HG02938 (cell line): ENCODE data around the gene FAM78B.
A peak's percentile ranks its signal among the peaks of the same experiment; 100 is the strongest.

Experiments
- ATAC-seq: cut with Tn5 transposase; IDR thresholded peaks from one replicate; pipeline ENCODE4 v1.9.1; 2021; ENCODE audit warnings: mild to moderate bottlenecking, moderate library complexity; ENCODE audit not compliant: unreplicated experiment

Gene FAM78B

DNA sequence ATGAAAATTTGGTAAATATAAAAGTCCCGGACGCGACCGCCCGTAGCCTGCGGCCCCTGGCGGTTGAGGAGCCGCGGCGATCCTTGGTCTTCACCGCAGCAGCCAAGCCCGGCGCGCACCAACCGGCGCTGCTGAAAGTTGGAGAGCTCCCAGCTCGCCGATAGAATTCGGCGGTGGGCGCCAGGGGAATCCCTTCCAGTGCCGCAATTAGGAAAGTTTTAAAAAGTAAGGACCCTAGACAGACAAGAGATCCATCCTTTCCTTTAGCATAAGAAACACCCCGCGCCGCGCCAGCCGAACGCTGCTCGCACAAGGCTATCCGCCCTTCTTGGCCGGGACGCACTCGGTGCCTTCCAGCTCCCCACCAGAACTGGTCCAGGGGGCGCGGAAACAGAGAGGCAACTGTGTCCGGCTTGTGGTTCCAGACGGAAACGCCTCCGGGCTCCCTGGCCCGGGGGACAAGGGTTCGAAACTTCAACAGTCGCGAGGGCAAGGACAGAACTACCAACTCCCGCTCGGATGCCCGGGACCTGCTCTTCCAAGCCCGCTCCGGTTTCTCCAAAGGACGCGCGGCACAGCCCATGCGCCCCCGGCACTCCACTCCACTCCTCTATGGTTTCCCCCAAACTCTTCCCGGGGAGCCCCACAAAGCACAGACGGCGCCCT, 1.7 kb downstream of the FAM78B start:
- ATAC-seq = peak; percentile 23

DNA sequence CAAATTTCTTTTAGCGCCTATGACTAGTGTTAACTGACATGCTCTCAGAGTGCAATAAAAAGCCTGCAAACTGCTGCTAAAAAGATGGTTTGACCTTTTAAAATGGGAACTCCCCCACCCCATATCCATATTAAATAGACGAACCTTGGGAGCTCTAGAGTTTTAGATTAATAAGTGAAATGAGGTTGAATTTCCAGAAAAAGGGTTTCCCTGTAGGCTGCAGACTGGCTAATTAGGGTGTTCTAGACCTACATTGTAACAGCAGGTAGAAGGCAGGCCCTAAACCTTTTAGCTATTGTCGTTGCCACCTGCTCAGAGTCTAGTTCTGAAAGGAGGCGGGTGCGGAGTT, 2.2 kb downstream of the FAM78B start:
- no peak for ATAC-seq

DNA sequence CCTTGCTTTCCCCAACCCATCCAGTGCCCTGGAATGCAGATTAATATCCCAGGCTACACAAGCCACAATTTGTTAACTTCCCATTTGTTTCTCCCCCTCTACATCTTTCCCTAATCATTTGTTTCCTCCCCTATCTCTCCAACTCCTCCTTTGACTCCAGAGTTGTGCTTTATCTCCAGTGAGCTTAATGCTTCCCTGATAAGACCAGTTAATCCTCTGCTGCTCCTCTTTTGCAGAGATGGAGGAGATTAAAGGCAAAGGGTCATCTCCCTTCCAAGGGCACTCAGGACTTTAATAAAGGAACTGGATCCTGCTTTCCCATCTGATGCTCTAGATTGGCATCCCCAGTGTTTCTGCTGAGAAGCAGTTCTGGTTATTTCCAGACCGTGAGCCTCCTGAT, 7.1 kb downstream of the FAM78B start:
- ATAC-seq = no peak

DNA sequence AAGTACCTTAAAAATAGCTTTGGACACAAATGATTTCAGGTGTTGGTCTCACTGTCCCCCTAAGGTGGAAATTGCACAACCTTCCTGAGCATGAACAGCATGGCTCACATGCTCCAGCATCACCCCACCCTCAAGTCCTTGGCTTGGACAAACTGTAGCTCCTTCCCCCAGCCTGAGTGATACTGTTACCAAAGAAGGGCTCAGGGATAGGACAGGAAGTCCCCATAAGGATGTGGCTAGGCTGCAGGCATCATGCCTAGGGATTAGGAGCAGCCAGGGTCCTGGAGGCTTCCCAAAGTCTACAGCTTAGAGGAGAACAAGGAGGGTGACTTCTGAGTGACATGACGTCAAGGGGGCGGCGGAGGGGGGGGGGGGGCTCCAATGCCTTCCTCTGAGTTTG, 10.1 kb downstream of the FAM78B start:
- ATAC-seq = no peak

DNA sequence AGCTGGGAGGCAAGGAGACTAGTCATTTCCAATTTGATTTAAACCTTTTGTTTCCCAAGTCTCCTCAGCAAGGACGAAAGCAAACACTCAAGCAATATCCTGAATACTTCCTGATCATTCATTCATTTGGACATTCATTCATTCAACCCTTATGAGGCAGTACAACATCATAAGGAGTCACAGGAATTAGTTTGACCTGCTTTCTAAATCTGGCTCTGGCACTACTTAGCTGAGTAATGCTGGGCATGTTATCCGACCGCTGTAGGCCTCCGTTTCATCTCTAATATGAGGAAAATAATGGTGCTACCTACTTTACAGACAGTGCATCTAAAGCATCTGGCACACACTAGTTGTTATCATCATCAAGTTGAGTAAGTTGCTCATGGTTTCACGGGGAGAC, 11.7 kb downstream of the FAM78B start:
- no peak for ATAC-seq

DNA sequence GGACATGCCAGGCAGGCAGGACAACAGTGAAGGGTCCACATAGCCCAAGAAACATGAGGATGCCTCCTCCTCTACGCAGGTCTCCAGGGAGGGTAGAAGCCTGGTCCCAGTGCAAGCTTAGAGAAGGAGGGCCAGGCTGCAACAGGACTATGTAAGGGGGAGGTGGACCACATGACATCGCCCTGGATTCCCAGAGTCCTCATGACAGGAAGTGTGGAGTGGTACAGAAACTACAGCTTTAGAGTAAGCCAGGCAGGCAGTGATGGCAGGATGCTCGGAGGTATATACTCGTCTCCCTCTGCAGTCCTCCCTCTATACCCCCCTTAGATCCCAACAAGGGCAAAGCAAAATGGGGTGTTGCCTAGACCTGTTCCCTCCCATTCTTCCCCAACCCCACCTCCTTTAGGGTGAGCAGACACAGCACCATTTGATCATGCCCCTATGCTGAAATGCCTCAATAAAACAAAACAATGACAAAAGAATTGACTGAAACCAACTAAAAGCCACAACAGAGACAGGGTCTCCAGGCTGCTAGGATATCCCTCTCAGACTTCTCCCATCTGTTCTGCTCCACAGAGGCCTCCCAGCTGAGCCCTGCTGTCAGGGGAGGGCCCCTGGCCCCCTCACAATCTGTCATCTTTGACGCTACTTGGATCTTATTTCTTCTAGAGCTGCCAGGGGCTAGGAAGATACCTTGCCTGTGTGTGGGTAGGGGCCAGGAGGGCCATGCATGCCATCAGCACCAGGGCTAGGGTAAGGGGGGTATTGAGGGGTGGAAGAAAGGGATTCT, 13.1 kb downstream of the FAM78B start:
- ATAC-seq = no peak

DNA sequence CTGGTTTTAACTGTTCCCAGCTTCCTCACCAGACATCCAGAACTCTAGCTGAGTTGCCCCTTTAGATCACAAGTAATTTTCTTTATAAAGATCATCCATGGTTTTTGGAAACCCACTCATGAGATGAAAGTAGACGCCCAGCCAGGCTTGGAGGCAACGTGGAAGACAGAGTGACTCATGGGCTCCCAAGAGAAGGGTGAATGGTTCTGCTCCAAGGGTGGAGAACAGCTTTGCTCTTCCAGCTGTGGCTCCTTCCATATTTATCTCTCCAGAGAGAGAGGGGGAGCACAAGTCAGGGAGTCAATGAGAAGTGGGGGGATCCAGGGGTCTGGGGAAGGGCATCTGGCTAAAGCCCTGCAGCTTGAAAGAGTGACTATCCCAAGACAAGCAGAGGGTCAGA, 13.8 kb downstream of the FAM78B start:
- ATAC-seq = no peak

DNA sequence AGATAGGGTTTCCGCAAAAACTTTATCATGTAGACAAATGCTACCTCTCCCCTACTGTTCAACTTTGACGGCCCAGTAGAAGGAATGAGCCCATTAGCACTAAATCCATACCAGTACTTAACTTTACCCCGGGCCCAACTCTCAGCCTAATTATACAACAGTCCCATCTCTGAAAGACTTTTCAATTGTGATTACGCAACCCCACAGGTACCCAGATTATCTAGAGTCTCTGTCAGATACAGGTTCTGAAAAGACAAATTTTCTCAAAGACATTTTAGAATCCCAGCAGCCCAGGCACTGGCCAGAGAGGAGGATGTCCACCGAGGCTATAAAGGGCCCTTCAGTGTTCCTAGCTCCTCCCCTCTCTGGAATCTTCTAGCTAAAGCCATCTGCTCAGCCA, 15.0 kb downstream of the FAM78B start:
- no peak for ATAC-seq

DNA sequence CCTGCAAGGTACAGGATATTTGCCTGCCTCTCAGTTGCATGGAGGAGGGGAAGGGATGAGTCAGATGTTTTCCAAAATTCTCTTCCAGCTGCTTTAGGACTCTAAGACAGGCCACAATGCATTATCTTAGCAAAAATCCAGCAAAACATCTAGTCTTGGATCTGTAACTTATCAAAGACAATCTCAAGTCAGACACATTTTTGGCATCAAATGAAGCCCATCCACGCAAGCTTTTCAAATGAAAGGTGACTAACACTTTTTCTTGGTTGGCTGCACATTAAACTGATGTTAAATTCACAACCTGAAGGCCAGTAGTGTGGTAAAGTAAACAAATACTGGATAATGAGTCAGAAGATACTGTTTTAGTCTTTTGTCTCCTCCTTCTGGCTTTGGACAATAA, 21.3 kb downstream of the FAM78B start:
- no peak for ATAC-seq

DNA sequence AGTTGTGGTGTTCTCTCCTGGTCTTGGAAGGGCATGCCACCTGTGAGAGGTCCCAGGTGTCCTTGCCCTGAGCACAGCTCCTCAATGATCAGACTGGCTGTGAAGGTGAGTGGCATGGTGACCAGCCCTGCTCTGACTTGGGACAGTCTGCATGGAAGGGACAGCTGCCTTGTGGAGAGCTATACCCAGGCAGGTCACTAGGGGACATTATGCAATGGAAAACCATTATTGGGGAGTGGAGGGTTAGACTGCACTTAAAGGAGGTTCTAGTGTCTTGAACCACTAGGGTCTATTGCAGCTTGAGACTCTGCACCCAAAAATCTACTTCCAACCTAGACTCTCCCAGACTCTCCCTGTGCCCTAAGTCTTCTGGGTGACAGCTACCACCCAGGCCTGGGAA, 24.8 kb downstream of the FAM78B start:
- no peak for ATAC-seq

DNA sequence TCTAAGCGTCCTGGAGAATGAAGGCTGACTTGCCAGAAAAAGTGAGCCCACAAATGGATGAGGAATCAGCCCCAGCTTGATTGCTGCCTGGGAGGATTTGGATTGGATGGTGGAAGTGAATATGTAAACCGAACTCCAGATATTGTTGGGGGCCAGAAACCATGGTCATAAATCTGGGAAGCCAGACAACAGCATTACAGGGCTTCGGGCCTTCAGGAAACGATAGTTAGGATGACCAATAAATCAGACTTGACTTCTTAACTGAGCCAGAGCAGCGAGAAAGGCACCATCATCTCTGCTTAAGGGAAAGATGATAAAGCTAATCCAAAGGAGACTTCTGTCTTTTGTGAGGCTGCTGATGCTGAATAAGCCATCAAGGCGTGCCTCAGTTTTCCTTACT, 26.6 kb downstream of the FAM78B start:
- ATAC-seq = no peak

DNA sequence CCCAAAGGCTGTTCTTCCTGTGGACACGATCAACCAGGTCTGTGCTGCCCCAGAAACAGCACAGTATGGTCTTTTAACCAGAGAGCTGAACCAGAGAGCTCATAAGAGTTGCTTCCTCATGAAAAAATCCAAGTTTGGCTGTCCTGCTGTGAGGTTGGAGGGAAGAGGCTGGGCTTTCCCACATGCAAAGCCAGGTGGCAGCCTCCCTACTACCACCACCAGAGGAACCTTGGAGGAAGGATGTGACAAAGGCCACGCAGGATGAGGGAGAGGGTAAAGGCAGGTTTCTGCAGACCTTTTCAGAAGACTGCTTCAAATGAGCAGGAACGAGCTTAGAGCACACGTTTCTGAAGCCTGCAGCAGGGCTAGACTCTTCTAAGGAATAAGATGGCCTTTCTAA, 27.1 kb downstream of the FAM78B start:
- ATAC-seq = no peak

DNA sequence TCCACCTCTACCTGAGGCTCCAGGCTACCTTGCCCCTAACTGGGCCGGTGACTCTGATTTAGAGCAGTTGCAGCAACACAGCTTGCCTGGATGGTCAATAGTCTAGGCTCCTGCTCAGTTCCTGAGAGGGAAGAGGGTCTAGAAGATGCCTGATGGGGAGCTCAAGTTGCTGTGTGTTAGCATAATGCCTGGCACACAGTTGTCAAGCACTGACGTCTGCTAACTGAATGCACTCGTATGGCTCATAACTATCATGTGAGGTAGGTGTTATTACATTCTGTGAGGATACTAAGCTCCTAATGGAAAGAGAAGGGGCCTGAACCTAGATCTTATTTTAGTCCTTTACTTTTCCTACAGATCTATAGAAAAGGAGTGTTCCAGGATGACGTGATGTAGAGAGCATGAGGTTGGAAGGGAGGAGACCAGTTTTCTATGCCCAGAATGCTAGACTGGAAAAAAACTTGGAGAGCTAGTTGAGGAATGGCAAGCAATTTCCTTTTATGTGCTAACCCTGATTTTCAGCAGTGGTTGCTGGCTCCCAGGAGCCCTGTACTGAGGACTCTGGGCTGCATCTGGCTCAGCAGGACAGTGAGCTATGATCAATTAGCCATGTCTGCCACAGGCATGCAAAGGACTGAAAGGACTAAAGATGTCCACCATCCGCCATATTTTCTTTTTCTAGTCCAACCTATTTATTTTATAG, 30.0 kb downstream of the FAM78B start:
- ATAC-seq = no peak

DNA sequence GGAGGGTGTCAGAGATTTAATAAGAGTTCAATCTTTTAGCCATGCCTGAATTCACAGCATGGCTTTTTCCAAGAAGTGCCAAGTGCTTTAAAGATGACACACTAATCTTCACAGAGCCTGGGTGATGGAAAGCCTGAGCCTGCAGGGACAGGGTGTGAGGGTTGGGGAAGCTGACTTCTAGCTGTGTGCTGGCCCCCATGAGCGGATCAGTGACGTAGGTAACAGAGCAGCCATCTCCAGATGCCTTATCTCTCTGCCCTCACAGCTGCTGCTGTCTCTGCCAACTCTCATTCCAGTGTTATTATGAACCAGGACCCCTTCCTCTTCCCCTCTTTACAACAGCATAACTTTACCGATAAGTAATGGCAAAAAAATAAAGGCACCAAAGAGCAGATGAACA, 30.6 kb downstream of the FAM78B start:
- no peak for ATAC-seq

DNA sequence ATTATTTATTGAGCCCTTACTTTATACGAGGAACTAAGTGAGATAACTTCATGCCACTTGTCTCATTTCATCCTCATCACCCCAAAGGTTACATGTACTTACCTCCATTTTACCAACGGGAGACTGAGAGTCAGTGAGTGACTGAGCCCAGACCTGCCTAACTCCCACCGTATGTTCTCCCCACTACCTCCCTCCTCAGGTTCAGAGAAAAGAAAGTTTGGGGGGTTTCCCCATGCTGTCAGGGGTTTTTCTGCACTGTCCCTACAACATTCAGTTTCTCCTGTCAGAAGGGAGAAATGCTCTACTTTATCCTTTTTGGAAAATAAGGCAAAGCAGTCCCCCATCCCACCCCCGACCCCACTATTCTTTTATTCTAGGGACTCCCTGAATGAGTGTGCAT, 32.9 kb downstream of the FAM78B start:
- no peak for ATAC-seq

DNA sequence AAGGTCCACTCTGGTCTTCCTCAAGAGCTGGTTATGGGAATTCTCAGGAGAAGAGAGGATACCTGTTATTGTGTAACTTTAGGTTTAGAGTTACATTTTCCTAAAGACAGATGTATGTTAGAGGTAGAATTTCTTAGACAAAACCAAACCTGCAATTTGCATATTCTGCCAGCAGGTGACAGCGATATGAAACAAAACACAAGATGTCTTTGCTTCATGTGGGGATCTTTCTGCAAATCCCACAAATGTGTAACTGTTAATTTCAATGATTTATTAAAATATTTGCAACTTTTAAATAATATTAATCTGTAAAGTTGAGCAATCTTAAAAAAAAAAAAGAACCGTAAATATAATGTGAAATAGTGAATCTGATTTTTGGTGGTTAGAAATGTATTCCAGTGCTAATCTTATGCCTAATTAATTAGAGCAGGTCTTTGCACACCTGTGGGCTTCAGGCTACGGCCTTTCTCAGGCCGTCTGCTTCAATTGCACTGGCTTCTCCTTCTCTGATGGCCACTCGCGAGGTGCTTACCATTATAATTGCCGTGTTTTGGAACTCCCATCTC, 33.4 kb downstream of the FAM78B start:
- no peak for ATAC-seq

DNA sequence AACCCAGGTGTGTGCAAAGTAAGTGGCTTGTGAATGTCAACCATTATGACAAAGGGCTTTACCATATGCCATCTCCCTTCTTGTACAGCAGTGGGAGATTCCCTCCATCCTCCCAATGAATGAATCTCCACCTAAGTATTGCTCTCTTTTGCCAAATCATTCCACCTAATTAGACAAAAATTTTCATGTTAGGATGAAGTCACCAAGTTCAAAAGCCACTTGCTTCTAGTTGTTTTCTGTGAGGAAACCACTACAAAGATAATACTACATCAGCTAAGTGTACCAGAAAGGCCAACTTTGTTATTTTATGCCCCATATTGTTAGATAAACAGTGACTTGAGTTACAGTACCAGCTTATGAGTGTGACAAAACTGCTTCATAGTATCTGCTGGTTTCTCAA, 34.3 kb downstream of the FAM78B start:
- no peak for ATAC-seq

DNA sequence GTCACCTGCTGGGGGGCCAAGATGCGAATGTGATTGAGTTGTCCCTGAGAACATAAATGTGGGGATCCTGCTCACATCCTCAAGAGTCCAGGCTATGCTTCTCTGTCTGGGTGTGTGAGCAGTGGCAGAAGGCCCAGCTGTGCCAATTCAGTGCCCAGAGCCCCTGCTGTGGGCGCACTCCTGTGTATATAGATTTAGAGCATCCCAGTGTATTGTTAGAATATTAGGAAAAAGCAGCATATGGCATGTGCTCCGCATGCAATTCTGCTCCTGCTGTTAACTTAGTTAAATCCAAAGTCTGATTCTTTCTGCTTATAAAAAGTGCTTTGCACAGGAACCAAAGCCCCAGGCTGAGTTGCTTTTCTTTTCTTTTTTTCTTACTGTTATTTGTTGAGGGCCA, 37.8 kb downstream of the FAM78B start:
- ATAC-seq = no peak

DNA sequence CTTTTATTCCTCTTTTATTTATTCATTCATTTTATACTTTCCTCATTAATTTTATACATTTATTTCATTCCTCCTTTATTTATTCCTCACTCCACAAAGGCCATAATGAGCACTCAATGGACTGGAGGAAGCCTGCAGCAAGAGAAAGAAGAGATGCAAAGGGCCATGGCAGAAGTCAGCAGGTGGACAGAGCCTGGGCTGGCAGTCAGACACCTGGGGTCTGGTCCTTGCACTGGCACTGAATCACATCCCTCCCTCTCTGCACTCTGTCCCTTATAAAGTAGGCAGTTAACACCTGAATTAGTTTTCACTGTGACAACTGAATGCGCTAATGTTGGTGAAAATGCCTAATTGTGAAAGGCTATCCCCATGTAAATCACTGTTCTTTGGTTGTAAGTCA, 38.6 kb downstream of the FAM78B start:
- no peak for ATAC-seq

DNA sequence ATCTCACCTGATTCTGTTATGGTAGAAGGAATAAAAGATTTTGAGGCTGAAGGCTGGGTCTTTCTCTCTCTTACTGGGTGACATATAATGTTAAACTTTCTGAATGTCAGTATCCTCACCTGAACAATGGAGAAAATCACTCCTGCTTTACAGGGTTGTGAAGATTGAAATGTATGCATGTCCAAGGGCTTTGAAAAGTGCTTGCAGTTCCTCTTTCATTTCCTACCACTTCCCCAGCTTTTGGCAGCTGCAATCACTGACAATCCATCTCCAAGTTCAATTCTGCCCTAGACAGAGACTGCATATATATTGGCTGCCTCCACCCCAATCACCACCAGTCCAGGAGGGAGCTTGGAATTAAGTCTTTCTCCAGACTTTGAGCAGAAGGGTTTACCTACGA, 39.8 kb downstream of the FAM78B start:
- ATAC-seq = no peak

DNA sequence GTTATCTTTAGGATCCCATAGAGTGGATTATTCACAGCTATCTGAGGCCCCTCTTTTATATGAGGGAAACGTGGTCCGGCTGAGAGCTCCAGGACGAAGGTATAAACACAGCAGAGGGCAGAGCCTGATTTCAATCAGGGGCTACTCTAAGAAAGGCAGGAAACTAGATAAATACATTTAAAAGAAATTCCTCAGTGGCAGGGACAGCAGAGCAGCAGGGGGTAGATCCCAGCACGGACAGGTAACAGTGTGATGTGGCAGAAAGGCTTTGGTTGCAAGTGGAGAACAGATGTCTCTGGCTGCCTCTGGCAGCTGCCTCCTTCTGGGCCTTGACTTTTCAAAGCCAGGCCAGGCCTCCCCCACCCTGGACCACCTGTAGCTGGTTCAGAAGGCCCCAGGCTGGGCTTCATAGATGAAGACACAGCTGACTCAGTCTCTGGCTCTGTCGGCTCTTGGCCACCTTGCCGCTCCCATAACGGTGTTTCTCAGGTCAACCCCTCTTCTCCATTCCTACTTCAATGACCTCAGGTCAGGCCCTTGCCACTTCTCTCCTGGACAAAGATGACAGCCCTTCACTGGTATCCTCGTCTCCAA, 43.8 kb downstream of the FAM78B start:
- ATAC-seq = no peak

DNA sequence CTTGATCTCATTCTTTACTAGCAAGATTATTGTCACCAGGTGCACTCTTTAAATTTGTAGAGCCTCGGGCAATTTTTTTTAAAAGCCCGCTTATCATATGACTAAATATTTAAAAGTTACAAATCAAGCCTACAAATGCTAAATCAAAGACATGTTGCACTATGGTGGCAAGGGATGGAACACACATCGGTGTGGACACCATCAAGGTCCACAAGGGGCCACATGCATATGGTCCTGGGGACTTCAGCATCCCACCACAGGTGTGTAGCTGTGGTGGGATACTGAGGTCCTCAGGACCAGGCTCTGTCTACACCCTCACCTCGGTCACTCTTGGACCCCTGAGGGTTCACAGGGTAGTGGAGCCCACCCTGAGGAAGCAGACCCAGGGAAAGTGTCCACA, 45.8 kb downstream of the FAM78B start:
- ATAC-seq = no peak
